ENCODE results near the gene CORT. TPM values are rescaled to one million over a fixed set of nuclear protein-coding genes. Genes with fewer than 3 reads are reported as not detected.
"Not testable (repeated sequence)": the region's sequence is repeated elsewhere in the genome, so short reads cannot be mapped to it uniquely, and the experiment has no call there.

The CORT gene
- total and polyA plus RNA-seq, 12 donors = 0.13 to 0.66 (median 0.36) TPM; not detected in 7

- Histone ChIP-seq H3K9me3 (no peaks in the 10 kb centered on the region), H3K4me3 (peak overlapping the region; percentile 45 to 94 (median 74)), H3K4me1 (peaks cover 4 to 44% (median 28%) of the 10 kb centered on the region in 9 donors), H3K27ac (peak overlapping the region in 8 of 10 donors; percentile 59 to 85 (median 71)), H3K27me3 (no peaks in the 10 kb centered on the region), H3K36me3 (peaks cover 0 to 29% (median 6%) of the 10 kb centered on the region in 9 donors)
- ATAC-seq = peak in 1 of 8 donors; percentile 3
- intact Hi-C loops (cut with DNase I) = loop anchor here in 2 of 10 donors (5.0 to 10.0 kb wide), 2 partner anchors 39 to 97 kb away; partner anchors contain the start of gene CENPS (in 1 of the 2)
- WGBS, 2 donors = 5 to 8% methylated on average over 23 of the region's 23 CpGs
- TF ChIP-seq CTCF (IDR thresholded peaks at IDR 0.05) = no peak
- DNase-seq = no peak
Measured at GRCh38 chr1:10471411-10472219, 21.8 kb downstream of the CORT start.

GRCh38 chr1:10472220-10473144 lies 22.7 kb downstream of the CORT start, which contains the start of gene DFFA:
TSS of gene DFFA (minus strand) at chr1:10472529. CDS start at chr1:10472458, 71 bp downstream.
- no peaks in the 10 kb centered on the region for H3K27me3 ChIP-seq
- DNase-seq (peak; percentile 88 to 96), ATAC-seq (peak; percentile 83 to 94 (median 91))
- WGBS, 2 donors = 2 to 3% methylated on average over 59 of the region's 59 CpGs
- H3K27ac ChIP-seq = peak within 1 kb of the TSS in 8 of 10 donors; percentile 59 to 85 (median 71)
- intact Hi-C loops (cut with DNase I) = loop anchor here in 2 of 10 donors (5.0 to 10.0 kb wide), 2 partner anchors 40 to 98 kb away; partner anchors contain the start of gene CENPS (in 1 of the 2)
- no peaks in the 10 kb centered on the region for H3K9me3 ChIP-seq
- H3K4me3 ChIP-seq = peak within 1 kb of the TSS; percentile 45 to 94 (median 74)
- TF ChIP-seq CTCF (IDR thresholded peaks at IDR 0.05) = no peak
- peaks cover 4 to 46% (median 31%) of the 10 kb centered on the region in 9 donors for H3K4me1 ChIP-seq
- peaks cover 0 to 21% (median 4%) of the 10 kb centered on the region in 9 donors for H3K36me3 ChIP-seq

GRCh38 chr1:10473145-10473765 lies 23.4 kb downstream of the CORT start:
- ATAC-seq = no peak
- Histone ChIP-seq H3K4me3 (peak overlapping the region in 5 of 10 donors; percentile 64 to 94 (median 72)), H3K27me3 (no peaks in the 10 kb centered on the region), H3K27ac (peak overlapping the region in 4 of 10 donors; percentile 59 to 85 (median 71)), H3K36me3 (peaks cover 0 to 13% (median 4%) of the 10 kb centered on the region in 9 donors), H3K9me3 (no peaks in the 10 kb centered on the region), H3K4me1 (peaks cover 4 to 46% (median 31%) of the 10 kb centered on the region in 9 donors)
- intact Hi-C loops (cut with DNase I) = loop anchor here in 2 of 10 donors (5.0 to 10.0 kb wide), 2 partner anchors 41 to 98 kb away; partner anchors contain the start of gene CENPS (in 1 of the 2)
- DNase-seq = no peak
- no peak for TF ChIP-seq CTCF (IDR thresholded peaks at IDR 0.05)
- 91 to 93% methylated on average over 23 of the region's 23 CpGs for WGBS, 2 donors

- not testable (repeated sequence) for ATAC-seq, H3K27me3 ChIP-seq, H3K36me3 ChIP-seq, DNase-seq, H3K9me3 ChIP-seq
- Histone ChIP-seq H3K27ac (peak overlapping the region in 9 of 10 donors; percentile 83 to 93 (median 89)), H3K4me1 (peaks cover 4 to 46% (median 31%) of the 10 kb centered on the region in 9 donors), H3K4me3 (peak overlapping the region; percentile 82 to 98 (median 88))
- WGBS, 2 donors = 90 to 92% methylated on average over 10 of the region's 10 CpGs
- intact Hi-C loops (cut with DNase I) = loop anchor here in 2 of 10 donors (2.0 to 10.0 kb wide), 3 partner anchors 42 to 99 kb away; partner anchors contain the start of genes CENPS (in 1 of the 2) and PGD (in 1 of the 2)
Measured at GRCh38 chr1:10474309-10474612, 24.4 kb downstream of the CORT start.
